SU-DHL-6 (cell line): Measurements from ENCODE around the gene SQOR.

ENCODE experiments used
- EZH2phosphoT487 ChIP-seq: fragments of 200-600 bp; sonication (generic), shearing (Covaris generic); conservative IDR thresholded peaks from 2 replicates; pipeline ENCODE4 v1.6.1; 2018; ENCODE audit warnings: mild to moderate bottlenecking, antibody characterized with exemption, low read length, moderate library complexity, mixed read lengths
- TF ChIP-seq, protein P1 (sequence below): fragments of 200-600 bp; sonication (generic); IDR thresholded peaks from one replicate; pipeline ENCODE4 v1.5.1; 2017; ENCODE audit warnings: antibody characterized with exemption, mild to moderate bottlenecking, low read length, moderate library complexity; ENCODE audit not compliant: insufficient read depth, poor library complexity, severe bottlenecking

DNA sequence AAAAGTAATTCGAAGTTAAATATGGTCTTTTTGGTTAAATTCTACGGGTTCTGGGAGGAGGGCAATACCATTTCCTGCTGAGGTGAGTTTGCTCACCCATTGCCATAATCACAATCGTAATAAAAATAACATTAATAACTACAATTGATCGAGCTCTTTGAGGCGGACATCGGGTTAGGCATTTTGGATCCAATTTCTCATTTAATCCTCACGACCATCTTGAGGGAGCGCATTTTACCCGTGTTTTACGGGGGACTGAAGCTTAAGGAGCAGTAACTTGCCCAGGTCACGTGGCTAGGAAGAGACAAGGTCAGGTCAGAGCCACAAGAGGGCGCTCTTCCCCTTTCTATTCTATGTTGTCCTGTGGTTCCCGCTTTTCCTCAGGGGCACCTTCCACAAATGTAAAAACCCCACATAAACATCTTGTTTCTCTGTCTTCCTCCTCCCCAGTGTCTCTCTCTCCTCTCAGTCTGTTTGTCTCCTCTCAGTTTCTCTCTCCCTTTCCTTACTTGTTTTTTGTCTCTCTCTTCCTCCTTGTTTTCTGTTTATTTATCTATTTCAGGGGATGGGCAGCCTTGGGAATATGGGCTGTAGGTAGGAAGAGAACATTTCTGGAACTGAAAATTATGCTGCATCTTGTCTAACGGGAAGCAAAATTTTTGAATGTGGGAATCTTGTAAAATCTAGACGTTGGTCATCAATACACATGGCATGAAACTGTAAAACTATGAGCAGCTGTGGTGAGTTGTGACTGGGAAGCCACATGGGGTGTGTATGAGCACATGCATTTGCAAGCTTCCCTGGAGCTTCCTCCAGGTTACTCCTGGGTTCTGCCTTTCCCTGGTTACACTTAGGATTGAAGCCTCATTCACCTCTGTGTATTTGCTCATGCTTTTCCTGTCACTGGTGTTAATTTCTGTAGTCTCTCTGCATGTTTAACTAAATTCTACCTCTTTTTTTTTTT, 71.0 kb downstream of the SQOR start:
- TF ChIP-seq, protein P1, sequence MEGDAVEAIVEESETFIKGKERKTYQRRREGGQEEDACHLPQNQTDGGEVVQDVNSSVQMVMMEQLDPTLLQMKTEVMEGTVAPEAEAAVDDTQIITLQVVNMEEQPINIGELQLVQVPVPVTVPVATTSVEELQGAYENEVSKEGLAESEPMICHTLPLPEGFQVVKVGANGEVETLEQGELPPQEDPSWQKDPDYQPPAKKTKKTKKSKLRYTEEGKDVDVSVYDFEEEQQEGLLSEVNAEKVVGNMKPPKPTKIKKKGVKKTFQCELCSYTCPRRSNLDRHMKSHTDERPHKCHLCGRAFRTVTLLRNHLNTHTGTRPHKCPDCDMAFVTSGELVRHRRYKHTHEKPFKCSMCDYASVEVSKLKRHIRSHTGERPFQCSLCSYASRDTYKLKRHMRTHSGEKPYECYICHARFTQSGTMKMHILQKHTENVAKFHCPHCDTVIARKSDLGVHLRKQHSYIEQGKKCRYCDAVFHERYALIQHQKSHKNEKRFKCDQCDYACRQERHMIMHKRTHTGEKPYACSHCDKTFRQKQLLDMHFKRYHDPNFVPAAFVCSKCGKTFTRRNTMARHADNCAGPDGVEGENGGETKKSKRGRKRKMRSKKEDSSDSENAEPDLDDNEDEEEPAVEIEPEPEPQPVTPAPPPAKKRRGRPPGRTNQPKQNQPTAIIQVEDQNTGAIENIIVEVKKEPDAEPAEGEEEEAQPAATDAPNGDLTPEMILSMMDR: peak; percentile 77
- TF ChIP-seq EZH2phosphoT487: no peak
